A375 (cell line): ENCODE measurements around the gene TEX22. TPM values are rescaled to one million over a fixed set of nuclear protein-coding genes. Genes with fewer than 3 reads are reported as not detected.

Experiments used
- total RNA-seq: library from RNA; depleted of rRNA; stranded (reverse); fragments of >200 nt; shearing (Covaris generic); gene quantifications from 2 replicates; pipeline ENCODE4 v1.2.3, GENCODE V29; 2014; rRNA removed

The TEX22 gene
- total RNA-seq: 0.08 and 0.27 TPM in 2 replicates

GRCh38 chr14:105398044-105398725 lies at the start of gene TEX22:
TSS of gene TEX22 (plus strand) at chr14:105398538. CDS start at chr14:105399341, 803 bp downstream.

GRCh38 chr14:105419195-105420091 lies 21.1 kb downstream of the TEX22 start, which contains the start of gene MTA1:
TSS of gene MTA1 (plus strand) at chr14:105419827. CDS start at chr14:105420036, 209 bp downstream.

Other genes starting within 250 kb of the TEX22 start
- 0.27 and 0.34 TPM in 2 replicates for gene JAG2, start 229.8 kb upstream of the TEX22 start, total RNA-seq
- gene NUDT14, start 217.2 kb upstream of the TEX22 start, total RNA-seq: 5.0 TPM in 2 replicates
- 32.7 and 32.9 TPM in 2 replicates for gene BTBD6, start 150.0 kb upstream of the TEX22 start, total RNA-seq
- 39.5 and 46.1 TPM in 2 replicates for gene BRF1, start 97.5 kb upstream of the TEX22 start, total RNA-seq
- 23.9 and 36.4 TPM in 2 replicates for gene PACS2, start 83.8 kb upstream of the TEX22 start, total RNA-seq
- 62.4 and 76.0 TPM in 2 replicates for gene MTA1, start 21.3 kb downstream of the TEX22 start, total RNA-seq
- 112 and 126 TPM in 2 replicates for gene CRIP2, start 76.3 kb downstream of the TEX22 start, total RNA-seq
- gene CRIP1, start 88.3 kb downstream of the TEX22 start, total RNA-seq: 0.29 and 1.7 TPM in 2 replicates
- gene TEDC1, start 92.7 kb downstream of the TEX22 start, total RNA-seq: 34.3 and 47.1 TPM in 2 replicates
- gene TMEM121, start 128.0 kb downstream of the TEX22 start, total RNA-seq: 15.5 and 25.1 TPM in 2 replicates